Endodermal cell (in vitro differentiated cells): Measurements from ENCODE around the gene POSTN. TPM values are rescaled to one million over a fixed set of nuclear protein-coding genes. Genes with fewer than 3 reads are reported as not detected.
"Not testable (repeated sequence)": the region's sequence is repeated elsewhere in the genome, so short reads cannot be mapped to it uniquely, and the experiment has no call there.

ENCODE experiments used
- DNase-seq: peaks from one replicate; pipeline ENCODE4 v3.0.0-alpha.2; 2017
- H3K27ac ChIP-seq: 2 replicates; pipeline ENCODE4 v1.5.1; 2013; ENCODE audit warnings: mild to moderate bottlenecking, low read depth, low read length, moderate library complexity
- H3K27me3 ChIP-seq: 2 replicates; pipeline ENCODE4 v1.6.1; 2013; ENCODE audit warnings: mild to moderate bottlenecking, low read length, moderate library complexity; ENCODE audit not compliant: insufficient read depth, control insufficient read depth, poor library complexity, severe bottlenecking
- H3K36me3 ChIP-seq: 2 replicates; pipeline ENCODE4 v1.7.0; 2013; ENCODE audit warnings: mild to moderate bottlenecking, low read length, moderate library complexity; ENCODE audit not compliant: control insufficient read depth, insufficient read depth
- H3K4me1 ChIP-seq: one replicate; pipeline ENCODE4 v1.7.0; 2013; ENCODE audit warnings: low read length; ENCODE audit not compliant: control insufficient read depth, insufficient read depth
- H3K4me3 ChIP-seq: 2 replicates; pipeline ENCODE4 v1.5.1; 2013; ENCODE audit warnings: mild to moderate bottlenecking, low read length, moderate library complexity
- H3K9ac ChIP-seq: 2 replicates; pipeline ENCODE4 v1.6.1; 2013; ENCODE audit warnings: mild to moderate bottlenecking, low read length, moderate library complexity; ENCODE audit not compliant: poor library complexity, severe bottlenecking; ENCODE audit errors: extremely low read depth
- H3K9me3 ChIP-seq: 2 replicates; pipeline ENCODE4 v1.6.1; 2013; ENCODE audit warnings: mild to moderate bottlenecking, low read length, moderate library complexity; ENCODE audit not compliant: control insufficient read depth
- H3K27ac Mint-ChIP-seq: 2 replicates; pipeline ENCODE4 v1.8.0; 2020; ENCODE audit warnings: mixed read lengths
- H3K27me3 Mint-ChIP-seq: 2 replicates; pipeline ENCODE4 v1.8.0; 2021; ENCODE audit warnings: mild to moderate bottlenecking, mixed read lengths; ENCODE audit not compliant: insufficient read depth
- H3K36me3 Mint-ChIP-seq: 2 replicates; pipeline ENCODE4 v1.8.0; 2020; ENCODE audit warnings: low read depth, mixed read lengths
- H3K4me1 Mint-ChIP-seq: 2 replicates; pipeline ENCODE4 v1.8.0; 2020; ENCODE audit warnings: mixed read lengths
- H3K4me3 Mint-ChIP-seq: 2 replicates; pipeline ENCODE4 v1.8.0; 2020; ENCODE audit warnings: mild to moderate bottlenecking, moderate library complexity, mixed read lengths
- H3K9me3 Mint-ChIP-seq: 2 replicates; pipeline ENCODE4 v1.8.0; 2020; ENCODE audit warnings: mild to moderate bottlenecking, mixed read lengths
- CTCF ChIP-seq: fragments of 200-600 bp; sonication (generic); conservative IDR thresholded peaks from 2 replicates; pipeline ENCODE4 v1.5.0; 2021; ENCODE audit warnings: antibody characterized with exemption, mild to moderate bottlenecking
- WGBS, 2 experiments: methylation state at CpG; one replicate each; pipeline versions ENCODE4 v1.1.5 to v1.1.7; 2013; ENCODE audit warnings: missing lambda C conversion rate in 2 of 2, mixed read lengths in 1 of 2; ENCODE audit not compliant: insufficient coverage in 1 of 2, insufficient read length in 1 of 2; 5-methylcytosine and 5-hydroxymethylcytosine counted together
- total RNA-seq, 2 donors: library from RNA; stranded (reverse); fragmentation: NEBNext Ultra II Directional in 1 of 2; extraction: Animal tissue kit (Norgen Biotek cat#: 25700) in 1 of 2; gene quantifications; 2 replicates in 1 of 2; 3 replicates in 1 of 2; pipeline ENCODE4 v1.2.1, GENCODE V29; 2021

Gene POSTN
- total RNA-seq, 2 donors from 2014 or later = 0.66 to 1.4 TPM

- no peaks in the 10 kb centered on the region for H3K9me3 ChIP-seq
- H3K27ac ChIP-seq = no peak overlapping the region
- no peaks in the 10 kb centered on the region for H3K27me3 ChIP-seq
- no peaks in the 10 kb centered on the region for H3K9me3 Mint-ChIP-seq
- H3K9ac ChIP-seq = no peak overlapping the region
- 86 to 100% methylated on average over 1 to 2 of the region's 3 CpGs for WGBS, 2 experiments
- TF ChIP-seq CTCF = no peak
- no peaks in the 10 kb centered on the region for H3K36me3 Mint-ChIP-seq
- no peaks in the 10 kb centered on the region for H3K4me1 ChIP-seq
- no peaks in the 10 kb centered on the region for H3K36me3 ChIP-seq
- H3K27me3 Mint-ChIP-seq = no peaks in the 10 kb centered on the region
- H3K4me3 ChIP-seq = no peak overlapping the region
- DNase-seq = no peak
- no peak overlapping the region for H3K27ac Mint-ChIP-seq
- peaks cover 14% of the 10 kb centered on the region for H3K4me1 Mint-ChIP-seq
- no peak overlapping the region for H3K4me3 Mint-ChIP-seq
These were observed 1.8 kb downstream of the POSTN start for GRCh38 chr13:37596805-37597204.

- Mint-ChIP-seq H3K4me3 (no peak overlapping the region), H3K9me3 (no peaks in the 10 kb centered on the region), H3K27me3 (no peaks in the 10 kb centered on the region), H3K27ac (no peak overlapping the region), H3K36me3 (no peaks in the 10 kb centered on the region), H3K4me1 (peaks cover 2% of the 10 kb centered on the region)
- no peaks in the 10 kb centered on the region for H3K27me3 ChIP-seq
- no peak overlapping the region for H3K27ac ChIP-seq
- DNase-seq = no peak
- no peaks in the 10 kb centered on the region for H3K36me3 ChIP-seq
- no peak for TF ChIP-seq CTCF
- no peaks in the 10 kb centered on the region for H3K4me1 ChIP-seq
- H3K4me3 ChIP-seq = no peak overlapping the region
- H3K9me3 ChIP-seq = no peaks in the 10 kb centered on the region
- H3K9ac ChIP-seq = no peak overlapping the region
These were observed 3.4 kb downstream of the POSTN start for GRCh38 chr13:37595162-37595561.

- no peak for DNase-seq
- Mint-ChIP-seq H3K27ac (no peak overlapping the region), H3K9me3 (no peaks in the 10 kb centered on the region), H3K36me3 (no peaks in the 10 kb centered on the region), H3K4me3 (no peak overlapping the region), H3K27me3 (no peaks in the 10 kb centered on the region), H3K4me1 (peaks cover 2% of the 10 kb centered on the region)
- H3K9ac ChIP-seq = no peak overlapping the region
- no peak overlapping the region for H3K4me3 ChIP-seq
- no peaks in the 10 kb centered on the region for H3K9me3 ChIP-seq
- no peaks in the 10 kb centered on the region for H3K36me3 ChIP-seq
- no peak for TF ChIP-seq CTCF
- no peaks in the 10 kb centered on the region for H3K4me1 ChIP-seq
- no peak overlapping the region for H3K27ac ChIP-seq
- H3K27me3 ChIP-seq = no peaks in the 10 kb centered on the region
- whole genome bisulfite sequencing, 2 experiments = 78% methylated on average over 1 of the region's 2 CpGs; no CpG with 5 or more reads in 1 of the 2 experiments
These were observed 4.0 kb downstream of the POSTN start for GRCh38 chr13:37594550-37594949.

GRCh38 chr13:37589381-37589780, 9.2 kb downstream of the POSTN start:
- H3K4me3 Mint-ChIP-seq, DNase-seq, H3K4me1 ChIP-seq, H3K9ac ChIP-seq, H3K9me3 ChIP-seq, H3K27me3 Mint-ChIP-seq, H3K36me3 ChIP-seq, H3K36me3 Mint-ChIP-seq, H3K27ac Mint-ChIP-seq, H3K27ac ChIP-seq, H3K4me1 Mint-ChIP-seq, H3K4me3 ChIP-seq, H3K27me3 ChIP-seq, H3K9me3 Mint-ChIP-seq: not testable (repeated sequence)
- WGBS, 2 experiments = no CpG with 5 or more reads among the region's 4 CpGs
